ENCODE measurements around the gene ABCC4. TPM values are rescaled to one million over a fixed set of nuclear protein-coding genes. Genes with fewer than 3 reads are reported as not detected.

Gene ABCC4
- total RNA-seq, 1 donor = 21.4 TPM

DNA sequence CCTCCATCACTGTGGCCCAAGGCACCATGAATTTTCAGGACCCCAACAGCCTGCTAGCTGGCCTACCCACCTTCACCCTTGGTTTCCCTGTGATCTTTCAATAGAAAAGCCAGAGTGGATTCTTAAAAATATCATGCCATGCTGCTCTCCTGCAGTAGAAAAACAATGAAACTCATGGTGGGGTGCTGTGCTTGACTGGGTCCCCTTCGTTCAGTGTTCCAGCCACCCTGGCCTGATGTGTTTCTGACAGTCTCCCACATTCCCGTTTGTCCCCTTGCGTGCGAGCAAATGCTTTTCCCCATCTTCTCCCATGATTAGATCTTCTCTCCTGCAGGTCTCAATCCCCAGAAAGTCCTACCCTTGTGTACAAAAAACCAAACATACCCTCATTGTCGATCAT, 43.2 kb downstream of the ABCC4 start:
- TF ChIP-seq, protein P1, sequence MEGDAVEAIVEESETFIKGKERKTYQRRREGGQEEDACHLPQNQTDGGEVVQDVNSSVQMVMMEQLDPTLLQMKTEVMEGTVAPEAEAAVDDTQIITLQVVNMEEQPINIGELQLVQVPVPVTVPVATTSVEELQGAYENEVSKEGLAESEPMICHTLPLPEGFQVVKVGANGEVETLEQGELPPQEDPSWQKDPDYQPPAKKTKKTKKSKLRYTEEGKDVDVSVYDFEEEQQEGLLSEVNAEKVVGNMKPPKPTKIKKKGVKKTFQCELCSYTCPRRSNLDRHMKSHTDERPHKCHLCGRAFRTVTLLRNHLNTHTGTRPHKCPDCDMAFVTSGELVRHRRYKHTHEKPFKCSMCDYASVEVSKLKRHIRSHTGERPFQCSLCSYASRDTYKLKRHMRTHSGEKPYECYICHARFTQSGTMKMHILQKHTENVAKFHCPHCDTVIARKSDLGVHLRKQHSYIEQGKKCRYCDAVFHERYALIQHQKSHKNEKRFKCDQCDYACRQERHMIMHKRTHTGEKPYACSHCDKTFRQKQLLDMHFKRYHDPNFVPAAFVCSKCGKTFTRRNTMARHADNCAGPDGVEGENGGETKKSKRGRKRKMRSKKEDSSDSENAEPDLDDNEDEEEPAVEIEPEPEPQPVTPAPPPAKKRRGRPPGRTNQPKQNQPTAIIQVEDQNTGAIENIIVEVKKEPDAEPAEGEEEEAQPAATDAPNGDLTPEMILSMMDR (IDR thresholded peaks at IDR 0.05; ENCODE audit: insufficient read depth, low read length) = no peak
- DNase-seq (ENCODE audit: low read depth) = no peak
- H3K4me3 ChIP-seq (ENCODE audit: low read depth, low read length) = no peak overlapping the region

GRCh38 chr13:95256091-95256490, 45.2 kb downstream of the ABCC4 start:
- H3K4me3 ChIP-seq (ENCODE audit: low read depth, low read length) = no peak overlapping the region
- peak; percentile 87 for DNase-seq (ENCODE audit: low read depth)
- TF ChIP-seq, protein P1 (IDR thresholded peaks at IDR 0.05; ENCODE audit: insufficient read depth, low read length) = no peak

- TF ChIP-seq, protein P1 (IDR thresholded peaks at IDR 0.05; ENCODE audit: insufficient read depth, low read length) = no peak
- H3K4me3 ChIP-seq (ENCODE audit: low read depth, low read length) = no peak overlapping the region
Observed at GRCh38 chr13:95255072-95255732, 46.0 kb downstream of the ABCC4 start.

GRCh38 chr13:95254339-95254738, 46.9 kb downstream of the ABCC4 start:
- DNase-seq (ENCODE audit: low read depth) = peak; percentile 37
- TF ChIP-seq, protein P1 (IDR thresholded peaks at IDR 0.05; ENCODE audit: insufficient read depth, low read length) = no peak
- H3K4me3 ChIP-seq (ENCODE audit: low read depth, low read length) = no peak overlapping the region

More at GRCh38 chr13:95255072-95255732, 46.0 kb downstream of the ABCC4 start:
- DNase-seq (ENCODE audit: low read depth) = no peak

GRCh38 chr13:95253033-95253432, 48.2 kb downstream of the ABCC4 start:
- no peak for DNase-seq (ENCODE audit: low read depth)
- TF ChIP-seq, protein P1 (IDR thresholded peaks at IDR 0.05; ENCODE audit: insufficient read depth, low read length) = no peak
- H3K4me3 ChIP-seq (ENCODE audit: low read depth, low read length) = no peak overlapping the region

DNA sequence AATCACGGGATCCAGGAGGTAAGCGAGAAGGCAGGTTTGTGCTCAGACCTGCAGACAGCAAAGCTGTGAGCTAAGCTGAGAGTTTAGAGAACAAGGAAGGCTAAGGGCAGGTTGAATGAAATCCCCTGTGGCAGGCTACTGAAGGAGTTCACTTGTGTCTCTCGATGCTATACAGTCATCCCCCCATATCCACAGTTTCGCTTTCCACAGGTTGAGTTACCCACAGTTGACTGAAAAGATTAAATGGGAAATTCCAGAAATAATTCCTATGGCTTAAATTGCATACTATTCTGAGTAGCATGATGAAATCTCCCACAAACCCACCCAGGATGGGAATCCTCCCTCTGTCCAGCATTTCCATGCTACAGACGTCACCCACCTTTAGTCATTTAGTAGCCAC, 49.6 kb downstream of the ABCC4 start:
- TF ChIP-seq, protein P1 (IDR thresholded peaks at IDR 0.05; ENCODE audit: insufficient read depth, low read length) = no peak
- DNase-seq (ENCODE audit: low read depth) = no peak
- H3K4me3 ChIP-seq (ENCODE audit: low read depth, low read length) = no peak overlapping the region

DNA sequence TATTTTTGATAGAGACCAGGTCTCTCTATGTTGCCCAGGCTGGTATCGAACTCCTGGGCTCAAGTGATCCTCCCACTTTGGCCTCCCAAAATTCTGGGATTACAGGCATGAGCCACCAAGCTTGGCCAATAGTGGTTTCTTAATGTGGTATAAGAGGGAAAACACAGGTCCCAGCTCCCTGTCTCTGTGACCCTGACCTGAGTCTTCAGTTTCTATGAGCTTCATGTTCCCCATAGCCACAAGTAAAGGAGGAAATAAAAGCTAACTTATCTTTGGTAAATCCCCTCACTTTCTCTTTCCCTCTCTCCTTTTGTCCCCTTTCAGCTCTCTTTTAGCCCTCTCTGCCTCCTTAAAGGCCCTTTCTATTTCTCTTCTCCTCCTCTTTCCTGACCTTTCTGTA, 50.3 kb downstream of the ABCC4 start:
- H3K4me3 ChIP-seq (ENCODE audit: low read depth, low read length) = no peak overlapping the region
- DNase-seq (ENCODE audit: low read depth) = no peak
- TF ChIP-seq, protein P1 (IDR thresholded peaks at IDR 0.05; ENCODE audit: insufficient read depth, low read length) = no peak

Data from fibroblast of the aortic adventitia (primary cell).